HG03066 (cell line): ENCODE measurements around the gene CSRNP2.
A peak's percentile ranks its signal among the peaks of the same experiment; 100 is the strongest.

Experiments used
- ATAC-seq: cut with Tn5 transposase; IDR thresholded peaks from one replicate; pipeline ENCODE4 v1.9.1; 2021; ENCODE audit warnings: low read depth; ENCODE audit not compliant: unreplicated experiment

The CSRNP2 gene, protein sequence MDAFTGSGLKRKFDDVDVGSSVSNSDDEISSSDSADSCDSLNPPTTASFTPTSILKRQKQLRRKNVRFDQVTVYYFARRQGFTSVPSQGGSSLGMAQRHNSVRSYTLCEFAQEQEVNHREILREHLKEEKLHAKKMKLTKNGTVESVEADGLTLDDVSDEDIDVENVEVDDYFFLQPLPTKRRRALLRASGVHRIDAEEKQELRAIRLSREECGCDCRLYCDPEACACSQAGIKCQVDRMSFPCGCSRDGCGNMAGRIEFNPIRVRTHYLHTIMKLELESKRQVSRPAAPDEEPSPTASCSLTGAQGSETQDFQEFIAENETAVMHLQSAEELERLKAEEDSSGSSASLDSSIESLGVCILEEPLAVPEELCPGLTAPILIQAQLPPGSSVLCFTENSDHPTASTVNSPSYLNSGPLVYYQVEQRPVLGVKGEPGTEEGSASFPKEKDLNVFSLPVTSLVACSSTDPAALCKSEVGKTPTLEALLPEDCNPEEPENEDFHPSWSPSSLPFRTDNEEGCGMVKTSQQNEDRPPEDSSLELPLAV

GRCh38 chr12:51083126-51083833 is at the start of gene CSRNP2:
TSS of gene CSRNP2 (minus strand) at chr12:51083596. CDS start at chr12:51076561, 7,035 bp downstream.
- peak; percentile 98 for ATAC-seq

DNA sequence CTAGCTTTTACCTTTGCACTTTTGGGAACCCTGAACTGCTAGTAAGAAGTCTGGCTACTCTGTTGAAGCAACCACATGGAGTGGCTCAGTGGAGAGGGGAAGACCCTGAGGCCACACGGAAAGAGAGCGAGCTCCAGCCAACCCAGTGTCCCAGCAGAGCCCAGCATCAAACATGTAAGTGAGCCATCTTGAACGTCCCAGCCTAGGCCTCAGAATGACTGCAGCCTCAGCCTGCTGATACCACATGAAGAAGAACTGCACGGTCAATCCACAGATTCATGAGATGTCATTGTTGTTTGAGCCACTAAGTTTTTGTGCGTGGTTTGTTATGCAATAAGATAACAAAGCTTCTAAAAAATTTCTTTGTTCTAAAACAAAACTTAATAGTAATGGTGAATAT is 49.3 kb upstream of the CSRNP2 start:
- ATAC-seq = no peak

- ATAC-seq = no peak
These were observed 48.5 kb upstream of the CSRNP2 start for GRCh38 chr12:51131745-51132521.

DNA sequence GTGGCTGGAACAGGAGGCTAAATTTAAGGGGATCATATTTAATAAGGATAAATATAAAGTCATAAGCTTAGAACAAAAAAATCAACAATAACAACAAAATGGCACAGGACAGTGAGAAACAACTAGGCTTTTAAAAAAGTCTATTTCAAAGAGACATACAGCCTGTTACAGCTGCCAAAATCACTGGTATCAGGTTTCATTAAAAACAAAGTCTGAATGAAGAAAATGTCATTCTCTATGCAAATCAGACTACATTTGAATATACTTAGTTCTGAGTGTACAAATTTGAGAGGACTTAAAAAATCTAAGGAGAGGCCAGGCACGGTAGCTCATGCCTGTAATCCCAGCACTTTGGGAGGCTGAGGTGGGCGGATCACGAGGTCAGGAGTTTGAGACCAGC is 45.5 kb upstream of the CSRNP2 start:
- ATAC-seq = no peak

- ATAC-seq = no peak
These were observed 43.8 kb upstream of the CSRNP2 start for GRCh38 chr12:51127050-51127729.

- ATAC-seq = no peak
These were observed 42.9 kb upstream of the CSRNP2 start for GRCh38 chr12:51126297-51126696.

GRCh38 chr12:51124504-51124903 is 41.1 kb upstream of the CSRNP2 start:
- no peak for ATAC-seq

- no peak for ATAC-seq
These were observed 39.4 kb upstream of the CSRNP2 start for GRCh38 chr12:51122844-51123243.

- ATAC-seq = no peak
These were observed 35.3 kb upstream of the CSRNP2 start for GRCh38 chr12:51118706-51119105.

DNA sequence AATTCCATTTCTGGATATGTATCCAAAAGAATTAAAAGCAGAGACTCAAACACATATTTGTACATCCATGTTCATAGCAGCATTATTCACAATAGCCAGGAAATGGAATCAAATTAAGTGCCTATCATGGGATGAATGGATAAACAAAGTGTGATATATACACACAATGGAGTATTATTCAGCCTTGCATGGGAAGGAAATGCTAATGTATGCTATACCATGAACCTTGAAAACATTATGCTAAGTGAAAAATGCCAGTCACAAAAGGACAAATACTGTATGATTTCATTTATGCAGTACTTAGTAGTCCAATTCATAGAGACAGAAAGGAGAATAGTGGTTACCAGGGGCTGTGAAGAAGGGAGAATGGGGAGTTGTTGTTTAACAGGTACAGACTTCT is 32.1 kb upstream of the CSRNP2 start:
- ATAC-seq = no peak

DNA sequence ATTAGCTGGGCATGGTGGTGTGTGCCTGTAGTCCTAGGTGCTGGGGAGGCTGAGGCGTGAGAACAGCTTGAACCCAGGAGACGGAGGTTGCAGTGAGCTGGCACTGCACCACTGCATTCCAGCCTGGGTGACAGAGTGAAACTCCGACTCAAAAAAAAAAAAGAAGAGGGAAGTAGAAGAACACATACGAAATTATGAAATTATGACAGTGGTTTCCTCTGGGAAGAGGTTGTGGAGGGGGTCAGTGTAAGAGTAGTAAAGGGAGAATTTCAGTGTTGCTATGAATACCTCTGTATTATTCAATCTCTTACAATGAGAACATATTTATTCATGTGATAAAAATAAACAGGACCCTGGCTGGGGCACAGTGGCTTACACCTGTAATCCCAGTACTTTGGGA is 24.7 kb upstream of the CSRNP2 start:
- no peak for ATAC-seq

DNA sequence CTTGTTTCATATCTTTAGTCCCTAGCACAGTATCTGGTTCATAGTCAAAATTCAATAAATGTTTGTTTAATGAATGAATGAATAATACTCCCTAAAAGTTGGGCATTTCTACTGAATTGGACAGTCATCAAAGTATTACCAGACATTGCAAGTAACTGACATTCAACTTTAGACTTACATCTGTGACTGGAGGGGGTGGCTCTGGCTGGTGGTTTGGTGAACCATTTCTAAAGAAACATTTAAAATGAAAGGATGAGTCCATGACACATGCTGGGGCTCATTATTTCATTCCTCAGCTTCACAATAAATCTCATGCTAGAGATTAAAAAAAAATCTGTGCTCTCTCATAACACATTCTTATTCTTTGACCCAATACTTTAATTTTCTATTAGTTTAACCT is 20.6 kb upstream of the CSRNP2 start:
- no peak for ATAC-seq

- no peak for ATAC-seq
These were observed 15.2 kb upstream of the CSRNP2 start for GRCh38 chr12:51098611-51099010.

DNA sequence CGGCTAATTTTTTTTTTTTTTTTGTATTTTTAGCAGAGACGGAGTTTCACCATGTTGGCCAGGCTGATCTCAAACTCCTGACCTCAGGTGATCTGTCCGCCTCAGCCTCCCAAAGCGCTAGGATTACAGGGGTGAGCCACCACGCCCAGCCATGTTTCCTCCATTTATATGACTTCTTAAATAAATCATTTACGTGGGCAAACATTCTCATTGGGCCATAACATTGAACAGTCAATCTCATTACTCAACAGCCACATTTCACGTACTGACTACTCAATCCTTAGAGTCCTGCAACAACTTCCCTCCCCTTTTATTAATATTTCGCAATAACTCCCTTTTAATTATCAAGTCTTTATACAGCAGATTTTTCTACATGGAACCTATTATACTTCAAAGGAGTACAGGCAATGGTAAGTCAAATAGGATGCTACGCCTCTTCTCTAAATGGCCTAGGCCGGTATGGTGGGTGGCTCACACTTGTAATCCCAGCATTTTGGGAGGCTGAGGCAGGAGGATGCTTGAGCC is 7.4 kb upstream of the CSRNP2 start:
- ATAC-seq = no peak

DNA sequence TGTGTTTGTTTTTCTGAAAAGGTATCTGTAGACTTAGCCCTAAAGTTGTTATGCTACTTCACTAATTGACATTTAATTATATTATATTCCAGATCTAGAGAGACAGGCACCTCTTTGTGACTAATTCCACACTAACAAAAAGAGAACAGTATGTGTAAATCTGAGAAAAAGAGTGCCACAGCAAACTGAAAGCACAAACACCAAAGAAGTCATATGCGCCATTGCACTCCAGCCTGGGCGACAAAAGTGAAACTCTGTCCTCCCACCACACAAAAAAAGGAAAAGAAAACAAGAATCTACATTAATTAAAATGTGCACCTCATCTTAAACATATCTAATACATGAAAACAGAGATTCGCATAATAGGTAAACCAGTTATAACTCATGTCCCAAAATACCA is 4.4 kb upstream of the CSRNP2 start:
- ATAC-seq = no peak

GRCh38 chr12:51086933-51087332 is 3.5 kb upstream of the CSRNP2 start:
- no peak for ATAC-seq

- no peak for ATAC-seq
These were observed 2.4 kb upstream of the CSRNP2 start for GRCh38 chr12:51085757-51086156.

- no peak for ATAC-seq
These were observed 753 bp downstream of the CSRNP2 start for GRCh38 chr12:51082561-51083125.

DNA sequence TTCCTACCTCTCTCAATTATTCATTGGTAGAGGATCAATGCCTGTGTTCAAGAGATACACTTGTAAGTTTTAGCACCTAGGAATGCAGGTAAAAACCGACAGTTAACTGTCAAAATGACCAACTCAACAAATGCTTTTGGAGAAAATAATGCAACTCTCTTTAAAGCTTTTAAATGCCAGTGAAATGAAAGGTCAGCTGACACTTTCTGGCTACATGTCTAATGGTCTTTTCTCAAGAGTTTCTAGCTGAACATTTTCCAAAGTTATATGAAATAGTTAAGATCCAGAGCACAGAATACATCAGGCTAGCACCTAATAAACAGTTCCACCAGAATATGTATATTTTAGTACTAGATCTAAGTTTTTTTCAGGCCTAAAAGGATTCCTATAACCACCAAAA is 2.0 kb downstream of the CSRNP2 start:
- no peak for ATAC-seq

DNA sequence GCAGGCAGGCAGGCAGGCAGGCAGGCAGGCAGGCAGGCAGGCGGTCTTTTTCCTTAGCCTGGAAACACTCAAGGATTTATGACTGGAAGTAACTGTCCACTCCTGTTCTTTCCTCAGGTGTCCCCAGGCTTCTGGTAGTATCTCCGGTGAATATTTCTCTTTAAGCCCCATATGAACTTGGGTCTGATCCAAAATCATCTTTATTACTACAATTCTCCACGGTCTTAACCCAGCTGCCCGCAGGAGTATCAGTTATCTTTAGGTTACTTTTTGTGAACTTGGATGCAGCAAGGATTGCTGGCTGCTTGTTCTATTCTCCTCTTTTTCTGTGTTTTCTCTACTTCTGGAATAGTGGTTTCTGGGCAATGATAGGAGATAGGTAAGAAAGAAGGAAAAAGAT is 3.3 kb downstream of the CSRNP2 start:
- ATAC-seq = no peak
